B cell (primary cell): ENCODE measurements around the gene OR52L1. TPM values are rescaled to one million over a fixed set of nuclear protein-coding genes. Genes with fewer than 3 reads are reported as not detected.

Experiments used
- ATAC-seq: fragments of 200-7000 bp; cut with Tn5 transposase; one replicate; pipeline ENCODE4 v1.10.0; 2021; ENCODE audit warnings: low read depth, mild to moderate bottlenecking, moderate number of reproducible peaks, moderate library complexity
- CTCF ChIA-PET: fragments of 350-600 bp; sonication (Branson Sonifier 250); formaldehyde crosslinking; loops from one replicate; lab custom pipeline; 2021; ENCODE audit warnings: antibody characterized with exemption, inconsistent platforms; lab: Charles Lee
- POLR2A ChIA-PET: fragments of 350-600 bp; sonication (Branson Sonifier 250); formaldehyde crosslinking; loops from one replicate; lab custom pipeline; 2021; ENCODE audit warnings: antibody characterized with exemption; lab: Charles Lee
- DNase-seq: peaks from one replicate; pipeline ENCODE4 v3.0.0; 2013
- H2AFZ ChIP-seq: 2 replicates; pipeline ENCODE4 v1.6.1; 2012; ENCODE audit warnings: mild to moderate bottlenecking, low read depth, low read length; ENCODE audit not compliant: insufficient read depth, poor library complexity, severe bottlenecking
- H3K27ac ChIP-seq, 2 donors: 1 replicate in 1 of 2; 2 replicates in 1 of 2; pipeline ENCODE4 v1.5.1; 2012 to 2013; ENCODE audit warnings: low read length in 2 of 2, mild to moderate bottlenecking in 2 of 2, moderate library complexity in 1 of 2
- H3K27me3 ChIP-seq, 4 experiments: fragments of 200-600 bp in 1 of 4; sonication (generic) in 1 of 4; replicated peaks in 1 of 4; 1 replicate in 2 of 4; 2 replicates in 2 of 4; pipeline versions ENCODE4 v1.6.1 to v1.7.0; 2013 to 2016; ENCODE audit warnings: low read length in 3 of 4, mild to moderate bottlenecking in 2 of 4, mixed read lengths in 1 of 4, moderate library complexity in 1 of 4; ENCODE audit not compliant: insufficient read depth in 4 of 4, control insufficient read depth in 3 of 4; ENCODE audit errors: control extremely low read depth in 1 of 4
- H3K36me3 ChIP-seq, 2 experiments: replicated peaks in 1 of 2; 1 replicate in 1 of 2; 2 replicates in 1 of 2; pipeline versions ENCODE4 v1.6.1 to v1.7.1; 2013; ENCODE audit warnings: low read length in 1 of 2; ENCODE audit not compliant: insufficient read depth in 2 of 2, control insufficient read depth in 1 of 2; ENCODE audit errors: control extremely low read depth in 1 of 2, extremely low read depth in 1 of 2
- H3K4me1 ChIP-seq, 2 donors: fragments of 200-600 bp in 1 of 2; sonication (generic) in 1 of 2; 1 replicate in 1 of 2; 2 replicates in 1 of 2; pipeline versions ENCODE4 v1.5.1 to v1.6.1; 2013 to 2017; ENCODE audit warnings: low read length in 2 of 2; ENCODE audit not compliant: control insufficient read depth in 2 of 2, insufficient read depth in 2 of 2
- H3K4me2 ChIP-seq: replicated peaks from 2 replicates; pipeline ENCODE3; 2012; ENCODE audit warnings: mild to moderate bottlenecking, low read depth, low read length; ENCODE audit not compliant: poor library complexity, severe bottlenecking
- H3K4me3 ChIP-seq, 5 experiments: fragments of 200-600 bp in 1 of 5; sonication (generic) in 1 of 5; 1 replicate in 3 of 5; 2 replicates in 2 of 5; pipeline versions ENCODE4 v1.5.1 to v1.7.0; 2011 to 2016; ENCODE audit warnings: low read length in 4 of 5, mild to moderate bottlenecking in 4 of 5, low read depth in 2 of 5, control low read depth in 1 of 5, moderate library complexity in 1 of 5; ENCODE audit not compliant: insufficient read depth in 1 of 5; ENCODE audit errors: control extremely low read depth in 1 of 5, extremely low read depth in 1 of 5
- H3K79me2 ChIP-seq: fragments of 200-600 bp; sonication (generic); one replicate; pipeline ENCODE4 v1.6.0; 2016; ENCODE audit warnings: low read length; ENCODE audit not compliant: control insufficient read depth, insufficient read depth
- H3K9ac ChIP-seq: fragments of 200-600 bp; sonication (generic); 2 replicates; pipeline ENCODE4 v1.6.1; 2017; ENCODE audit warnings: mild to moderate bottlenecking, low read length, moderate library complexity
- H3K9me3 ChIP-seq, 3 donors: one replicate each; pipeline versions ENCODE4 v1.6.1 to v1.7.1; 2013; ENCODE audit warnings: low read length in 2 of 3; ENCODE audit not compliant: control insufficient read depth in 2 of 3, insufficient read depth in 1 of 3; ENCODE audit errors: control extremely low read depth in 1 of 3
- H4K20me1 ChIP-seq: 2 replicates; pipeline ENCODE4 v1.6.0; 2012; ENCODE audit warnings: mild to moderate bottlenecking, low read length; ENCODE audit not compliant: insufficient read depth, control insufficient read depth, poor library complexity, severe bottlenecking
- H3K27ac Mint-ChIP-seq: one replicate; pipeline ENCODE4 v1.8.0; 2021; ENCODE audit warnings: mixed read lengths
- H3K27me3 Mint-ChIP-seq: one replicate; pipeline ENCODE4 v1.8.0; 2021; ENCODE audit warnings: mixed read lengths
- H3K4me1 Mint-ChIP-seq: one replicate; pipeline ENCODE4 v1.8.0; 2021; ENCODE audit warnings: mixed read lengths
- H3K4me3 Mint-ChIP-seq: one replicate; pipeline ENCODE4 v1.8.0; 2021; ENCODE audit warnings: mixed read lengths
- H3K9me3 Mint-ChIP-seq: one replicate; pipeline ENCODE4 v1.8.0; 2022; ENCODE audit warnings: mixed read lengths; ENCODE audit not compliant: insufficient read depth
- CTCF ChIP-seq: fragments of 200-600 bp; IDR thresholded peaks from one replicate; pipeline ENCODE4 v1.8.0; 2022; ENCODE audit warnings: antibody characterized with exemption, mild to moderate bottlenecking
- EZH2 ChIP-seq: IDR thresholded peaks from 2 replicates; pipeline ENCODE4 v1.6.1; 2012; ENCODE audit warnings: borderline replicate concordance, low read depth, mild to moderate bottlenecking, moderate library complexity, low read length; ENCODE audit not compliant: insufficient read depth, poor library complexity, severe bottlenecking
- WGBS: methylation state at CpG from one replicate; pipeline ENCODE4 v1.1.5; 2013; ENCODE audit warnings: missing lambda C conversion rate; ENCODE audit not compliant: insufficient coverage; 5-methylcytosine and 5-hydroxymethylcytosine counted together
- intact Hi-C: fragments of 100-400 bp; cut with micrococcal nuclease; formaldehyde crosslinking; loops from one replicate; pipeline ENCODE4 v1.10.0; 2022
- polyA minus RNA-seq: library from RNA; depleted of rRNA, polyadenylated mRNA; stranded (reverse); fragments of >200 nt; gene quantifications from 2 replicates; pipeline ENCODE4 v1.2.3, GENCODE V29; 2012
- polyA plus RNA-seq: library from polyadenylated mRNA; depleted of rRNA; stranded (reverse); fragments of >200 nt; gene quantifications from 2 replicates; pipeline ENCODE4 v1.2.3, GENCODE V29; 2012
- total RNA-seq, 2 donors: library from RNA; stranded (reverse); fragments of 120-200 nt in 1 of 2; gene quantifications; 1 replicate in 1 of 2; 2 replicates in 1 of 2; pipeline versions ENCODE4 v1.2.3 to v1.2.4, GENCODE V29; 2013 to 2022

OR52L1 gene
- total RNA-seq, result not detected in 2 replicates
- not detected for total RNA-seq (2013)
- polyA plus RNA-seq, result not detected in 2 replicates
- not detected in 2 replicates for polyA minus RNA-seq

- CTCF ChIA-PET, result no interaction called here
- no peaks in the 10 kb centered on the region for H3K4me1 ChIP-seq
- no peak within 1 kb of the TSS for H3K4me2 ChIP-seq
- no peak within 1 kb of the TSS for H2AFZ ChIP-seq
- H4K20me1 ChIP-seq, result no peaks in the 10 kb centered on the region
- ATAC-seq (no peak), DNase-seq (no peak)
- no peak within 1 kb of the TSS for H3K27ac ChIP-seq
- no peaks in the 10 kb centered on the region for H3K27me3 ChIP-seq
- no peak within 1 kb of the TSS for H3K9ac ChIP-seq
- no peaks in the 10 kb centered on the region for H3K36me3 ChIP-seq
- H3K27ac Mint-ChIP-seq, result no peak within 1 kb of the TSS
- no peaks in the 10 kb centered on the region for H3K4me1 Mint-ChIP-seq
- H3K4me3 ChIP-seq, result no peak within 1 kb of the TSS
- intact Hi-C loops, result no loop called here
- no peak within 1 kb of the TSS for H3K4me3 Mint-ChIP-seq
- no CpG with 5 or more reads among the region's 1 CpG for whole genome bisulfite sequencing
- no peaks in the 10 kb centered on the region for H3K79me2 ChIP-seq
- no peaks in the 10 kb centered on the region for H3K9me3 Mint-ChIP-seq
- H3K9me3 ChIP-seq, result peaks cover 0 to 4% (median 0%) of the 10 kb centered on the region in 3 donors
- POLR2A ChIA-PET, result no interaction called here
- TF ChIP-seq CTCF (no peak), EZH2 (no peak)
- H3K27me3 Mint-ChIP-seq, result peaks cover 32% of the 10 kb centered on the region
Measured at GRCh38 chr11:5986885-5987284, at the start of gene OR52L1. Gene OR52L1, minus strand, starts transcription at chr11:5986985. Its CDS starts 55 bp downstream, at chr11:5986930.

GRCh38 chr11:6030708-6031405, 44.1 kb upstream of the OR52L1 start, which contains the start of gene OR56A1:
Gene OR56A1, minus strand, starts transcription at chr11:6030758. Its CDS starts 3,066 bp downstream, at chr11:6027692.
- H3K4me3 Mint-ChIP-seq, result no peak within 1 kb of the TSS
- no peaks in the 10 kb centered on the region for H3K4me1 Mint-ChIP-seq
- intact Hi-C loops, result no loop called here

More at GRCh38 chr11:6030708-6031405, 44.1 kb upstream of the OR52L1 start, which contains the start of gene OR56A1:
- CTCF ChIA-PET, result no interaction called here
- H3K27ac Mint-ChIP-seq, result no peak within 1 kb of the TSS
- WGBS, result no CpG with 5 or more reads among the region's 1 CpG
- Histone ChIP-seq H3K27ac (no peak within 1 kb of the TSS), H3K4me3 (no peak within 1 kb of the TSS), H3K9me3 (no peaks in the 10 kb centered on the region), H3K4me1 (no peaks in the 10 kb centered on the region), H3K4me2 (no peak within 1 kb of the TSS), H2AFZ (no peak within 1 kb of the TSS), H3K36me3 (no peaks in the 10 kb centered on the region), H4K20me1 (no peaks in the 10 kb centered on the region), H3K79me2 (no peaks in the 10 kb centered on the region), H3K9ac (no peak within 1 kb of the TSS), H3K27me3 (peaks cover 0 to 3% (median 0%) of the 10 kb centered on the region in 4 experiments)
- no peak for DNase-seq
- no peak for TF ChIP-seq CTCF
- TF ChIP-seq EZH2, result no peak
- ATAC-seq, result no peak
- POLR2A ChIA-PET, result no interaction called here
- H3K27me3 Mint-ChIP-seq, result peaks cover 13% of the 10 kb centered on the region
- H3K9me3 Mint-ChIP-seq, result no peaks in the 10 kb centered on the region
